Myocyte (in vitro differentiated cells): Measurements from ENCODE around the gene RBFOX1. TPM values are rescaled to one million over a fixed set of nuclear protein-coding genes. Genes with fewer than 3 reads are reported as not detected.
A peak's percentile ranks its signal among the peaks of the same experiment; 100 is the strongest.

Experiments used
- DNase-seq: peaks from one replicate; pipeline ENCODE4 v3.0.0-alpha.2; 2012; ENCODE audit warnings: low read depth
- total RNA-seq: library from RNA; depleted of rRNA; stranded (reverse); fragments of >200 nt; gene quantifications from 2 replicates; pipeline ENCODE4 v1.2.3, GENCODE V29; 2014

RBFOX1 gene
- total RNA-seq, 1 donor from 2014 or later: 58.7 TPM

DNA sequence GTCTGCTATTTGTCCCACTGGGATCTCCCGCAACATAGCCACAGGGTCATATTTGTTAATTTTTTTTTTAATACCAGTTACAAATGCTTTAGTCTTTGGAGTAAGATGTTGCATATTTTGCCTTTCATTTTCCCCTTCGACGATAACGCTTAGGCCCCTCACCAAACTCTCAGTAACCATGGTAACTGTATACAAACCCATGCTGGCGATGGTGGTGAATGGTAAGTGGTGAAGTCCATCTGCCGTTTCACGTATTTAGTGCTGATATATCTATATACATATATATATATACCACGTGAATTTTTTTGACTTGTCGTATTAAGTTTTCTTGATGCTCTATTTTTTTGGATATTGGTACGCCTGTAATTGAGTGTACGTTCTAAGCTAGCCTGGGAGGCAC lies 263.7 kb downstream of the RBFOX1 start:
- no peak for DNase-seq

DNA sequence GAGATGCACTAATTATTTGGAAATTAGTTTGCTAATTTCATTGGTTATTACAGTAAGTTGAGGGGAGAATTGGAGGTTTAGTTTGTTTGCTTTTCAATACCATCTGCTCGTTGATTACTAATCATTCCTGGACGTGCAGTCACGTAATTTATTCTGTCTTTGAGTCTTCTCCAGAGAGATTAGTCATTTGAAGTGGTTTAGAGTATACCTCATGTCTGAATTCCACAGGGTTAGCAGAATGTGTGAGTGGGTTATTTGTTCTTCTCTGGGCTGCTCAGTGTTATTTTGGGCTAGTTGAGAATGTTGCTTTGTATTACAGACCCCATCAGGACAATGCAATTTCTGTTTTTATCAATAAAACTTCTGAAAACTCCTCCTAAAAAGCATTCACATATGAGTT lies 265.0 kb downstream of the RBFOX1 start:
- DNase-seq: peak; percentile 79

DNA sequence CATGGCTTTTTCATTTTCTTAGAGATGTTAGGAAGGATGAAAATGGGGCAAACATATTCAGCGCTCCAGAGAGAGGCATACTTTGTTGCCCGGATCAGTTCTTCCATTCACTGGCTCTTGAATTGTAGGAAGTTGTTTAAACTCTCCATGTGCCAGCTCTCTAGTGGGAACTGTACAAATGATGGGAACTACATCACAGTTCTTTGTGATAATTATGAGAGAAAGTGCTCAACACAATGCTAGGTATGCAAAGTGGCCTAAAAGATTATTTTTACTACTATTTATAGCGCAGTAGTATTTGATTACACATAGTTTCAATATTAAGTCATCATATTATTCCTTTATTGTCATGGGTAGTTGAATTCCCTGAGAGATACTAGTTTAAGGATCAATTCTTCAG lies 268.5 kb downstream of the RBFOX1 start:
- DNase-seq: peak; percentile 35

DNA sequence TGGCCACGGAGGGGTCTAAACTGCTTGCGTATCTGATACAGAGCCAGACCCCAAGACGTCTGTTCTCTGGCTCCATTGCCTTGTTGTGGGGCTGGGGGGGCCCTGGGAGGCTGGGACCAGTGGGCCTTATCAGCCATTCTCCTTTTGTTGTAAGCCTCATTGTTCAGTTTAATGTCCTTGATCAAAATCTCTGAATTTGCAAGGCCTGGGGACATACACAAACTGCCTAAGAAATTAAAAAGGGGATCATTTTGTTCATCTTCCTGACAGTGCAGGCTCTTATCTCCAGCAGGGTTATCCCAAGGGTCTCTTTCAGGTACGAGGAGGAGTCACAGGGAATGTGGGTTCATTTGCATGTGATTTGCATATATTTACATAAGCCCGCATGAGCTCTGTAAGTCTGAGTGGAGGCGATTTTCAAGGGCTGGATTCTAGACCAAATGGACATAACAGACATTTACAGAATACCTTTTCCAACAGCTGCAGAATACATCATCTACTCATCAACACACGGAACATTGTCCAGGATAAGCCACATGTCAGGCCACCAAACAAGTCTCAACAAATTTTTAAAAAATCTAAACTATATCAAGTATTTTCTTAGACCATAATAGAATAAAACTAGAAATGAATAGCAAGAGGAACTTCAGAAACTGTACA lies 269.8 kb downstream of the RBFOX1 start:
- DNase-seq: peak; percentile 55

DNA sequence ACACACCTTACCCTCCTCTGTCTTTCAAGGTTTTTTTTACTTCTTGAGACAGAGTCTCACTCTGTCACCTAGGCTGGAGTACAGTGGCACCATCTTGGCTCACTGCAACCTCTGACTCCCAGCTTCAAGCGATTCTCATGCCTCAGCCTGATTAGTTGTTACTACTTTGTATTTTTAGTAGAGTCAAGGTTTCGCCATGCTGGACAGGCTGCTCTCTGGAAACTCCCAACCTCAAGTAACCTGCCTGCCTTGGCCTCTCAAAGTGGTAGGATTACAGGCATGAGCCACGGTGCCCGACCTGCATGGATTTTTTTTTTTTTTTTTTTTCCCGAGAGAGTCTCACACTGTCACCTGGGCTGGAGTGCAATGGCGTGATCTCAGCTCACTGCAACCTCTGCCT lies 273.2 kb downstream of the RBFOX1 start:
- DNase-seq: no peak

DNA sequence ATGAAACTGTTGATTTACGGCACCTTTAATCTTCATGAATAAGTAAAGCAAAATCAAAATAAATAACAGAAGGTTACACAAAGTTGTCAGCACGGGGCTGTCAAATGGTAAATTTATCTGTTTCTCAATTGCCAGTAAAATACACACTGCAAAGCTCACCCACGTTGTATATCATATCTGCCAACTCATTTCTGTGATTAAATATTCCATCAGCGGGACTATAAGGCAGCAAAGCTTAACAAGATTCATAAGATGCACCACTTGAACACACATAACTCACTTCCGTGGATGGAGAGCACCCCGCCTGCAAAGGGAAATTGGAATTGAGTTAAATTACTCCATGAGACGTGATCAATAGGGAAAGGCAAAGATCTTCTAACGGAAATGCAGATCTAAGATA lies 280.0 kb downstream of the RBFOX1 start:
- DNase-seq: no peak

DNA sequence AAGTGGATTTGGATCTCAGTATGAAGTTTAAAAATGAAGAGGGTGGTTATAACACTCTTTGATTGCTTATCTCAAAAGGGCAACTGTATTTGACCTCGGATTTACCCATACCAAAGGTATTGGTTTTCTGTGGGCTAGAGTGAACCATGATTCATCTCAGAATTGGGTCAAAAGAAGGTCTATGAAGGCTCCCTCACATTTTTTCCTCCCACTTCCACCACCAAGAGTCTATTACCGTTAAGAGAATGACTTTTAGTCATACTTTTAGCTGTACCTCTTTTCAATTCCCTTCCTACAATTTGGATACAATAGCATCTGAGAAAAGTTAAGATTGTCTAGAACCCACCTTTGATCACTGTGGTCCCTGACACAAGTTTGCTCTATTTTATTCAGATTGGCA lies 280.9 kb downstream of the RBFOX1 start:
- no peak for DNase-seq

DNA sequence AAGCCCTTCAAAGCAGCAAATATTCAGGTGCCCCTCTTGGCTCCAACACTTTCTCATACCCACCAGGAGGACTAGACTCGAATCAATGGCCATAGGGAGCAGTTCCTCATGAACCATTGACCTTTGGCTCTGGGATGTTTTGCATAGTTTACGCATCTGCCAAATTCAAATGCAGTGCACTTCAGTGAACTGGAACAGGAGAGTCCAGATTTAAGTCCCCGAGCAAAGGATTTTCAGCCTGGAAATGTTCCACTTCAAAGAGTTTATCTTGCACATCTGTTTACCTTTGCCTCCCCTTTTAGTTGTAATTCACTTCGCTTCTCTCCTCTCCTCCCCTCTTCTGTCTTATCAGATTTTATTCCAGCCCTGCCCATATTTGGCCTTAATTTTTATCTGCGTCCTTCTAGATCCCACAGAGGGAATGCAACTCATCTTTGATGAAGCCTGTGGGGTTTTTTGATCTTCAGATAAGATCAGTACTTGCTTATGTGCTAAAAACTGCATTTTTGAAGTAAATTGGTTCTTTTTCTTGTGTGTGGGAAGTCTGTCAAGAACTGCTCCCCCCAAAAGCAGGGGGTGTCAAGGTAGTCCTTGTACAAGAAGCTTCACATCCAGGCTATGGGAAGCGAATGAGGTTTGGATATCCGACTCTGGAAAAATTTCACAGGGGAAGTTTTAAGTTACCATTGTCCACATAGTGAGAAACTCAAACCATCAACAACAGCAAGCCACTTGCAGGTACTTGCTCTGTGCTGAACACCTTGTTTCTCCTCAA lies 281.6 kb downstream of the RBFOX1 start:
- DNase-seq: no peak

DNA sequence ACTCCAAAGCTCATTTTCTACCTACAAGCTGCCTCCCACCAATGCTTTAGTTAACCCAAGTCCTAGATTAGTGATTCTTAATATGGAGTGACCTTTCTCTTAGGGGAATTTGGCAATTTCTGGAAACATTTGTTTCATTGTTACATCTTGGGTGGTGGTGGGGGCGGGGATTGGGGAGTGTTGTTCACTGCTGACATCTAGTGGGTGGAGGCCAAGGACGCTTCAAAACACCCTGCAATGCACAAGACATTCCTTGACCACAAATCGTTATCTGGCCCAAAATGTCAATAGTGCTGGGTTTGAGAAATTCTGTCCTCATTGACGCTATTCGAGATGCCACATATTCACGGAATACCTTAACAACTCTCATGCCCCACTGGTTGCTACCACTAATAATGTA lies 282.9 kb downstream of the RBFOX1 start:
- DNase-seq: no peak

DNA sequence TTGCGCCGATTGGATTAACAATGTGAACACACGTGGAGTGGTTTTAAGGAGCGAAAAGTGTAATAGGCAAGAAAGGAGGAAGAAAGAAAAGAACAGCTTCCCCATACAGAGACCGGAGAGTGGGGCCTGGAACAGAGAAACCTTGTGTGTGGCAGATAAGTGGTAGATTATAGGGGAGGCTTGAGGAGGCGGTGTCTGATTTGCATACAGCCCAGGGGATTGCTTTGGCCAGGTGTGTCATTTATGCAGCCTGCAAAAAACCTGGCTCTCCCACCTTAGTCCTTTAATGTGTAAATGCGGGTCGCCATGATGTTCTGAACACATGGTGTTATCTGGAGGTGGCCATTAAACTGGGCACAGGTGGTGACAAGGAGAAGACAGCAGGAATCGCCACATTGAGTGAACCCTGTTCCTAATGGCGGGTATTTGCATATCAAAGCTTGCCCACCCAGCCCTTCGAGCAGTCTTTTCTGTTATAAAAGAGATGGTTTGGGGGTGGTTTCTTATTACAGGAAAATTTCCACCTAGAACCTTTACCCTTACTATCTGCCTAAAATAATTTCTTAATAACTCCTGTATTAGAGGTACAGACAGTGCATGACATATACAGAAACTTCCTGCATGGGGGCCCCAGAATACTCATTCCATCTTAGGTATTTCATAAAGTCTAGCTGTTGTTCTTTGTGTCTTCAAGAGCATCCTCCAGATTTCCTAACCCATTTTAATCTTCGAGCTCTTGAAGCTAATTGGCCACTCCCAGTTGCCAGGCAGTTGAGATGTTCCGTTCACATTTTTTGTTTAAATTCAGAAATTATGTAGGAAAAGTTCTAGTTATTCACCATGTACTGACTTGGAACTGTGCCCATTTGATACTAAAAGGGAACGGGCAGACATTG lies 292.5 kb downstream of the RBFOX1 start:
- no peak for DNase-seq

DNA sequence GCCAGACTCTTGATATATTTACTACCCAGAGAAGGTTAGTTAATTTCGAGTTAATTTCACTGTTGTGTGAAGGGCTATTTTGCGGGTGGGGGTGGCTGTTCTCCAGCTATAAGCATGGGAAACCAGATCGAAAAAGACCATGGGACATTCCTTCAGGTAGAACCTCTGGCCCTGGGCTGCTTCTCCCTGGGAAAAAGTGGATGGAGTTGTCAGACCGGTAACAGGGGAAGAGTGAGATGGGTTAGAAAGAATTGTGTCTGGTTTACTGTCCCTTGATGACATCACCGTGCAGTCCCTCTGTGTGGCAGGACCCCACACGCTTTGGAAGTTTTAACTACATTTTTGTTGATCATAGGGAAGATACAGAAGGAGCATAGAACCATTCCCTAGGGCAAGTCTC lies 296.3 kb downstream of the RBFOX1 start:
- no peak for DNase-seq

DNA sequence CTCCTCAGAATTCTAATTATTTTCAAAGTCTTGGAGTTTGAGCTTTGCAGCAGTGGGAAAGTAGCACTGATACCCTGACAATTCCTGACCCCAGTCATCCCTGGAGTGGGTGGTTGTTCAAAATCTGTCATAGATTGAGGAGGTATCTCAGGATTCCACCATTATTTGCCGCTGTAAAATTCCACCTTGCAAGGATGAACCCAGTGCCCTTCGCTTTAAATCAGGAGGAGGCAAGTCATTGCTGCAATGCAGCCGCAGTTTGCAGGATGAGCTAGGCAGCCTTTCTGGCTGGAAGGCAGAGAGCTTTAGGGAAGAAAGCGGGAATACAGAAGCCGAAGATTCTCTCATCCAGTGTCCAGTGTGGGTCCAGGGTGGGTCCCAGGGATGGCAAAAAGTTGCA lies 296.9 kb downstream of the RBFOX1 start:
- DNase-seq: no peak

DNA sequence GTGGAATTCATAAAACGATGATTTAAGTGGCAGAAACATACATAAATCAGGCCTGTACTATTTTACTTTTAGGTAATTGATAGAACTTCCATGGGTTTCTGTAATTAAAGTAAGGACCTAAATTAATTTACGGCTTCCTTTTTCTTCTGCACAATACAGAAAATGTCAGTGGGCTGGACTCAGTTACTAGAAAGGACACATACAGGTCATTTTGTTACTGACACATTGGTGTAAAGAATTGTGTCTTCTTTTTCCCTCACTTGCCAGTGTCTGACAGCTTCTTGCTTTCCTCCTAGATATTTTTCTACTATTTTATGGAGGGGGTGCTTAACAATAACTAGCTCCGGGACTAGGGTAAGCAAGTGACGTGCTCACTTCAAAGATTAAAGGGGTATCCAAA lies 304.8 kb downstream of the RBFOX1 start:
- no peak for DNase-seq

DNA sequence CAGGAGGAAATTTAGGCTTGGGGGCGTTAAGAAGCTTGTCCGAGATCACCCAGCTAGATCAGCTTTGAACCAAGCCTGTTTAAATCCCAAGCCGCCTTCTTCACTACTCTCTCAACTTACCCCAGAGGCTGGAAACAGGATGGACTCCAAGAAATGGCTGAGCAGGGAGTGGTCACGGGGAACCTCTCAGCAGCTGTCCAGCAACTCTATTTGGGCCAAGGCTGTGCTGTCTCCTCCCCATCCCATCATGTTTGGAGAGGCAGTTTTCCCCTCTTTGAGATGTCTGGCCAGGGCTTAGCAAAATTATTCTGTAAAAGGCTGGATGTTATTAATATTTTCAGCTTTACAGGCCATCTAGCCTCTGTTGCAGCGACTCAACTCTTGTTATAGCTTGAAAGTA lies 305.7 kb downstream of the RBFOX1 start:
- DNase-seq: no peak

DNA sequence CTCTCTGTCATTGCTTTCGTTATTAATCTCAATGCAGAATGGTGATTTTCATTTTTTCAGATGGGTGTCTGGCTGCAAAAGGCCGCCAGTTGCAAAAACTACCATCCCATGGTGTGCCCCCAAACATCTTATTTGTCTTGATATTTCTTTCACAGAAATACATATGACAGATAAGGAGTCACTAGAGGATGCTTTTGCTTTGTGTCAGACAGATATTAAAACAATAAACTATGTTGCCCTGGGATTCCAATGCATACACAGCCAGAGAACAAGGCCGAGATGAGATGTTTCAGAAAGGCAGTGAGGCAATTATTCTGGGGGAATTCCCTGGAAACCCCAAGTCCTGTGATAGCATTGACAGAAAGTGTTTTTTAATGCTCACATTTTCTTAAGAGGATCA lies 307.7 kb downstream of the RBFOX1 start:
- no peak for DNase-seq

DNA sequence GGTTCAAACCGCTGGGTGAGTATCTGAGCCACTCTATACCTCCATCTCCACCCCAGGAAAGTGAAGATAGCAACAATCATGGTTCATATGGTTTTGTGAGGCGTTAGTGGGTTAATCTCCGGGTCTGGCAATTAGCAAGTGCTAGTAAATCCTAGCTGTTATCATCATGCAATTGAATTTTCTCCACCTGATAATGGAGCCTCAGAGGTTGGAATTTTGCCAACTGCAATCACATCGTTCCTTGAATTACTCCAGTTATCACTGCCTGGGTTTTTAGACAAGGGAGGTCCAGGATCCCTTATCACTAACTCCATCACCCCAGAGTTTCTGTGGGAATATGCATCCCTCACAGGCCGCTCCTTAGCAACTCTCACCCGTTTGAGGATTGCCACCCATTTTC lies 311.5 kb downstream of the RBFOX1 start:
- no peak for DNase-seq

DNA sequence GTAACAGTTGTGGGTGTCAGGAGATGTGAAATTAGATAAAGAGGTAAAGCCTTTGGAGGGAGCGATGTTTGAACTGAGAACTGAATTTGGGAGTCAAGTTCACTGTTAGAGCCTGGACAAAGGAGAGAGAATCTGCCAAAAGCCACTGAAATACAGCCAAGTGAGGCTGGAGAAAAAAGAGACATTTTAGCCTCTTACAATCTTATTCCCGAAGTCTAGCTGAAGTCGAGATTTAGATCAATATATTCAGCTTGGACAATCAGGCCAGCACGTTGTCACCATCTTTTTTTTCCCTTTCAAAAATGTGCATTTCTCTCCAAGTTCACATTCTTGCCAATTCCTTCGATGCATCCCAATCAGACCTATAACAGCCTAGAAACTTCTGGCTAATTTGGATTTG lies 312.2 kb downstream of the RBFOX1 start:
- DNase-seq: no peak

DNA sequence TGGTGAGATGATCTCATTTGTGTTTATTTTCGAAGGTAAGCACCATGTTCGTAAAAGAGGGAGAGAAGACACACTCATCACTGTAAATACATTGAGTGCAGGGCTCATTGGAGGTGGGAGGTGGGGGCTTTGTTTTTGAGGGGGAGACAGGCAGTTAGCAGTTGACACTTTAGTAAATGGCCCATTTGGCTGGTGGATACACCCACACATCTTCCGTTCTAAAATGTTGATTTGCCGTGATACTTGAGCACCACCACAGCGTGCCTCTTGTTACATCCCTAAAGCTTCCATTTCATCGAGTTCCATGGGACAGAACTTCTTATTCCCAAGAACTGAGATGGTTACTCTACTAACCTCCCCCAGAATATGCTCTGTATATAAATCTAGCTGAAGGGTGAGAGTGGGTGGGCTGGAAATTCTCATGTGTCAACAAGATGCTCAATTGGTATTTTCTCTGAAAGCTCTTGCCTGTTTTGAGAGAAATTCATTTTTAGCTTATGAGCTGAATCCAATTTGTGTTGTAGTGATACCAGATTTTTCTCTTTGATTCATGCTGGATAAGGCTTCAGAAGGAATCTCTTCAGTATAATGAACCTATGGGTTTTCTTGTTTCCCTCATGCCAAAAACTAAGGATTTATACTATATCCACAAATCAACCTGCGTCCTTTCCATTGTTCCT lies 314.3 kb downstream of the RBFOX1 start:
- no peak for DNase-seq

DNA sequence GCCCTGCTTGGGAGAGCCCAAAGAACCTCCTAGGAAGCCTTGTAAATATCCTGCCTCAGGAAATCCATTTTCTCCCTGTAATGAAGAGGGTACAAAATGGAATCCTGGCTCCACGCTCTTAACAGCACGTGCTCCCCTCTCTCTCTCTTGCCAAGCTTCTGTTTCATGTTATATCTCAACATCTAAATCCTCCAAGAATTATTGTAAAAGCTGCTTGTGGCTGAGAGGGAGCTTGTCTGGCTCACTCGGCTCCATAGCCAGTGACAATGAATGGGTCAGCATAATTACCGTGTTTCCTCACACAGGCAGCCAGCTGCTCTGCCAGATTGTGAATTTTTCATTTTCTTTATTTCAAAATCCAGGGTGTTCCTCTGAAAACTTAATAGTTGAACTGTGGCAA lies 317.8 kb downstream of the RBFOX1 start:
- no peak for DNase-seq

DNA sequence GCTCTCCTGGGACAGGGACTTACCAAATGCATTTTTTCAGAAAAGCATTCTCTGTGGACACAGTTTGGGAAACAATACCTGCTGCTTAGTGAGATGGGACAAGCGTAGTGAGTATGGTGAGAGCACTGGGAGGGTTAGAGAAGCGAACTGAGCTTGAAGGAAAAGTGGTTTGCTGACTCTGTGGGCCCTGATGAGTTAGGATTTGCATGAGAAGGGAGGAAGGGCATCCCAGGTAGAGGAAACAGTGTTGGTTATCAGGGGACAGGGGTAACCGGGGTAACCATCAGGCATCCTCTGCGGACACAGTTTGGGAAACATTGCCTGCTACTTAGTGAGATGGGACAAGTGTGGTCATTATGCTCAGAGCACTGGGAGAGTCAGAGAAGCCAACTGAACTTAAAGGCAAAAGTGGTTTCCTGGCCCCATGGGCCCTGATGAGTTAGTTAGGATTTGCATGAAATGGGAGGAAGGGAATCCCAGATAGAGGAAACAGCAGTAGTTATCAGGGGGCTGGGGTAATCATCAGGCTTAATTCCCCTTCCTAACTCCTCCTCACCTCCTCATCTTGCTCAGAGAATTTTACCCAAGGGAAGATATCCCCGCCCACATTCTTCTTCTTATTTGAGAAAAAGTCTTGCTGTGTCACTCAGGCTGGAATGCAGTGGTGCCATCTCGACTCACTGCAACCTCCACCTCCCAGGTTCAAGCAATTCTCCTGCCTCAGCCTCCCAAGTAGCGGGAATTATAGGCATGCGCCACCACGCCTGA lies 319.3 kb downstream of the RBFOX1 start:
- DNase-seq: no peak
